Uterus (tissue), 4 donors: ENCODE measurements around the gene PMM2. TPM values are rescaled to one million over a fixed set of nuclear protein-coding genes. Genes with fewer than 3 reads are reported as not detected.

ENCODE experiments used
- DNase-seq, 2 donors: peaks; one replicate each; pipeline ENCODE4 v3.0.0-alpha.2; 2019 to 2020
- H3K27ac ChIP-seq, 2 donors: fragments of 200-600 bp; sonication (generic); 1 replicate in 1 of 2; 2 replicates in 1 of 2; pipeline ENCODE4 v1.5.1; 2016 to 2018
- H3K27me3 ChIP-seq, 2 donors: fragments of 200-600 bp; sonication (generic); one replicate each; pipeline ENCODE4 v1.5.1; 2018 to 2019; ENCODE audit warnings: control low read depth in 1 of 2
- H3K36me3 ChIP-seq, 2 donors: fragments of 200-600 bp; sonication (generic); one replicate each; pipeline ENCODE4 v1.5.1; 2019; ENCODE audit warnings: control low read depth in 1 of 2
- H3K4me1 ChIP-seq, 2 donors: fragments of 200-600 bp; sonication (generic); one replicate each; pipeline ENCODE4 v1.5.1; 2018 to 2019; ENCODE audit warnings: control low read depth in 1 of 2
- H3K4me3 ChIP-seq, 2 donors: fragments of 200-600 bp; sonication (generic); 1 replicate in 1 of 2; 2 replicates in 1 of 2; pipeline ENCODE4 v1.5.1; 2018 to 2019; ENCODE audit warnings: mild to moderate bottlenecking in 1 of 2
- H3K9me3 ChIP-seq, 2 donors: fragments of 200-600 bp; sonication (generic); one replicate each; pipeline ENCODE4 v1.5.1; 2019; ENCODE audit warnings: control low read depth in 1 of 2
- CTCF ChIP-seq, 4 experiments: fragments of 200-600 bp in 2 of 4; fragments of 450-650 bp in 2 of 4; sonication (generic) in 2 of 4; IDR thresholded peaks; one replicate each; pipeline ENCODE4 v1.5.1; 2016 to 2019; ENCODE audit warnings: antibody characterized with exemption in 4 of 4, mild to moderate bottlenecking in 2 of 4, moderate library complexity in 1 of 4
- POLR2A ChIP-seq, 2 donors: fragments of 450-650 bp; IDR thresholded peaks; one replicate each; pipeline ENCODE4 v1.6.1; 2016; ENCODE audit warnings: antibody characterized with exemption in 2 of 2, mild to moderate bottlenecking in 1 of 2, moderate library complexity in 1 of 2
- intact Hi-C: fragments of 100-400 bp; cut with DNase I; formaldehyde crosslinking; loops from one replicate; pipeline ENCODE4 v1.15.1; 2023; ENCODE audit warnings: low total_unique reads
- total RNA-seq, 4 donors: library from RNA; depleted of rRNA in 3 of 4; stranded (reverse); fragments of >200 nt in 3 of 4; gene quantifications; one replicate each; pipeline versions ENCODE4 v1.1.0 to v1.2.4, GENCODE V29; 2014 to 2023
- donor health status: DM: yes; HTN: yes; CAD: no.

Gene PMM2
- total RNA-seq, 4 donors from 2014 or later = 19.0 to 41.6 (median 27.5) TPM

GRCh38 chr16:8886593-8887430 lies 89.2 kb downstream of the PMM2 start:
- Histone ChIP-seq H3K4me1 (no peaks in the 10 kb centered on the region), H3K9me3 (no peaks in the 10 kb centered on the region), H3K36me3 (no peaks in the 10 kb centered on the region), H3K27me3 (no peaks in the 10 kb centered on the region), H3K27ac (no peak overlapping the region), H3K4me3 (no peak overlapping the region)
- TF ChIP-seq CTCF (IDR thresholded peaks at IDR 0.05) = no peak
- no peak for TF ChIP-seq POLR2A (IDR thresholded peaks at IDR 0.05)
- no peak for DNase-seq
- intact Hi-C loops = loop anchor here (10.0 kb wide), 2 partner anchors 232 to 322 kb away; no protein-coding TSS in a partner anchor

GRCh38 chr16:8887431-8887765 lies 89.8 kb downstream of the PMM2 start:
- Histone ChIP-seq H3K27me3 (no peaks in the 10 kb centered on the region), H3K4me1 (no peaks in the 10 kb centered on the region), H3K9me3 (no peaks in the 10 kb centered on the region), H3K27ac (no peak overlapping the region), H3K4me3 (no peak overlapping the region), H3K36me3 (no peaks in the 10 kb centered on the region)
- no peak for TF ChIP-seq CTCF (IDR thresholded peaks at IDR 0.05)
- TF ChIP-seq POLR2A (IDR thresholded peaks at IDR 0.05) = no peak
- no peak for DNase-seq
- intact Hi-C loops = loop anchor here (10.0 kb wide), 2 partner anchors 233 to 323 kb away; no protein-coding TSS in a partner anchor

- DNase-seq = peak in 1 of 2 donors; percentile 45
- H3K36me3 ChIP-seq = no peaks in the 10 kb centered on the region
- intact Hi-C loops = loop anchor here (10.0 kb wide), 2 partner anchors 233 to 323 kb away; no protein-coding TSS in a partner anchor
- TF ChIP-seq POLR2A (IDR thresholded peaks at IDR 0.05) (no peak), CTCF (IDR thresholded peaks at IDR 0.05) (no peak)
- no peak overlapping the region for H3K4me3 ChIP-seq
- H3K27me3 ChIP-seq = no peaks in the 10 kb centered on the region
- H3K9me3 ChIP-seq = no peaks in the 10 kb centered on the region
- H3K27ac ChIP-seq = no peak overlapping the region
- H3K4me1 ChIP-seq = no peaks in the 10 kb centered on the region
These were observed 90.4 kb downstream of the PMM2 start for GRCh38 chr16:8887952-8888560.

- intact Hi-C loops = loop anchor here (10.0 kb wide), 2 partner anchors 234 to 324 kb away; no protein-coding TSS in a partner anchor
- H3K9me3 ChIP-seq = no peaks in the 10 kb centered on the region
- no peaks in the 10 kb centered on the region for H3K36me3 ChIP-seq
- DNase-seq = no peak
- no peak overlapping the region for H3K4me3 ChIP-seq
- no peaks in the 10 kb centered on the region for H3K27me3 ChIP-seq
- no peak overlapping the region for H3K27ac ChIP-seq
- H3K4me1 ChIP-seq = no peaks in the 10 kb centered on the region
- TF ChIP-seq CTCF (IDR thresholded peaks at IDR 0.05) (no peak), POLR2A (IDR thresholded peaks at IDR 0.05) (no peak)
These were observed 91.6 kb downstream of the PMM2 start for GRCh38 chr16:8888951-8889892.
